ENCODE results near the gene GAL3ST2.
"Not testable (repeated sequence)": the region's sequence is repeated elsewhere in the genome, so short reads cannot be mapped to it uniquely, and the experiment has no call there.

GAL3ST2 gene

DNA sequence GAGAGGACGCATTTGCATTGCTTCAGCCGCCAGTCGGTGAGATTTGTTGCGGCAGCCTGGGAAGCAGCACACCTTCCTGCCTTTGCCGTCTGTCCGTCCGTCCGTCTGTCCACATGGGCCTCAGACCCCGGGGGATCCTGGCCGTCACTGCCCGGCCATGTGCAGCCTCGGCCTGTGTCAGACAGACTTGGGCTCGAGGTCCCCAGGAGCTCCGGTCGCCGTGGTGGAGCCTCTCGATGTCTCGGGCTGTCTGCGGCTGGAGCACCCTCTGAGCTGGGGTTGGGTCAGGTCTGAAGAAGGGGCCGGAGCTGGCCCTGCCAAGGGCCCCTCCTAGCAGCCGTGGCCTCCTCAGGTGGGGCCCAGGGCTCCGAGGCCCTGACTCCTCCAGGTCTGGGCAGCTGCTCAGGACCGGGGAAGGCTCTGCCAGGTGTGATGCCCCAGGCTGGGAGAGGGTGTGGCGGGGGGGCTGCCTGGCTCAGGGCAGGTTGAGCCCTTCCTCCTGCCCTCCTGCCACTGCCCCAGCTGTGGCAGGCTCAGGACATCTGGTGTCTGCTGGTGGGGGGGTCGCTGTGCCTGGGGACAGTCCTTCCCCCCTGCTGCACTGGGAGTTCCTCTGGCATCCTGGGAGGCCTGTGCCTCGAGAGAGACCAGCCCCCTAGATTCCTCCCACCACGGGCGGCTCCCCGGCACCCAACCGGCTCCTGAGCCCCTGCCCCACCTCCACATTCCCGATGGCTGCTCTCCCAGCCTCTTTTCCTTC lies 44.2 kb downstream of the GAL3ST2 start:
- DNase-seq (ENCODE audit: low read depth): no peak

DNA sequence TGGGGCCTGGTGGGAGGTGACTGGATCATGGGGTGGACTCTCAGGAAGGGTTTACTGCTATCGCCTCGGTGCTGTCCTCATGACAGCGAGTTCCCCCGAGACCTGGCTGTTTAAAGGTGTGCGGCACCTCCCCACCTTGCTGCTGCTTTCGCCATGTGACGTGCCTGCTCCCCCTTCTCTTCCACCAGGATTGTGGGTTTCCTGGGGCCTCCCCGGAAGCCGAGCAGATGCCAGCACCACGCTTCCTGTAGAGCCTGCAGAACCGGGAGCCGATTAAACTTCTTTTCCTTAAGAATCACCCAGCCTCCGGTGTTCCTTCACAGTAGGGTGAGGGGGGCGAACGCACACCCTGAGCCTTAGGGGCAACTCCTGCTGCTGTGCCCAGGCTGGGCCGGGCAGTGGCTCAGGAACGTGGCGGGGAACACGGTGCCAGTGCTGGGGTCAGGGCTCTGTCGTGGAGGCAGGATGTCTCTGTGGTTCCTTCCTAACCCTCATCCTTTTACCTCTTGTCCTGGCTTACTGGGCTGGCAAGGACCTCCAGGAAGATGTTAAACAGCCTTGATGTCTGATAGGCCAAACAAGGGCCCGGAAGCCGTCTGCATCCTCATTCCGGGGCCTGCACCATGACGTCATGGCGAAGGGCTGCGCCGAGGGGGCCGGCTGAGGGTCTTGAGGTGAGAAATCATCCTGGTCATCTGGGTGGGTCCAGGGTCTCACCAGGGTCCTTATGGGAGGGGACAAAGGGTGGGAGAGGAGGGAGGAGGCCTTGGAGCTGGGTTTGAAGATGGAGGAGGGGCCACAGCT lies 45.0 kb downstream of the GAL3ST2 start:
- no peak for DNase-seq (ENCODE audit: low read depth)

DNA sequence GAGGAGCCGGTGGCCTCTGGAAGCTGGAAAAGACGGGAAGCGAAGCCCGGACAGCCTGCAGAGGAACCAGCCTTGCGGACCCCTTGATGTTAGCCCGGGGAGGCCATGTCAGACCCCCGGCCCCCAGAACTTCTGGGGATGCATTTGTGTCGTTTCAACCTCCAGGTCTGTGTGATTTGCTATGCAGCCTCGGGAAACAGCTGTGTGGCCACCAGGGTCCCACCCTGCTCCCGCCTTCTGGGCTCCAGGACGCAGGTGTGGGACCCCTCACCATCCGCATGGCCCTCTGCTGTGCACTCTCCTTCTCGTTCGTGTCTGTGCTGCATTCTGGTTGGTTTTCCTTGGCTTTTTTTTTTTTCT lies 45.6 kb downstream of the GAL3ST2 start:
- no peak for DNase-seq (ENCODE audit: low read depth)

DNA sequence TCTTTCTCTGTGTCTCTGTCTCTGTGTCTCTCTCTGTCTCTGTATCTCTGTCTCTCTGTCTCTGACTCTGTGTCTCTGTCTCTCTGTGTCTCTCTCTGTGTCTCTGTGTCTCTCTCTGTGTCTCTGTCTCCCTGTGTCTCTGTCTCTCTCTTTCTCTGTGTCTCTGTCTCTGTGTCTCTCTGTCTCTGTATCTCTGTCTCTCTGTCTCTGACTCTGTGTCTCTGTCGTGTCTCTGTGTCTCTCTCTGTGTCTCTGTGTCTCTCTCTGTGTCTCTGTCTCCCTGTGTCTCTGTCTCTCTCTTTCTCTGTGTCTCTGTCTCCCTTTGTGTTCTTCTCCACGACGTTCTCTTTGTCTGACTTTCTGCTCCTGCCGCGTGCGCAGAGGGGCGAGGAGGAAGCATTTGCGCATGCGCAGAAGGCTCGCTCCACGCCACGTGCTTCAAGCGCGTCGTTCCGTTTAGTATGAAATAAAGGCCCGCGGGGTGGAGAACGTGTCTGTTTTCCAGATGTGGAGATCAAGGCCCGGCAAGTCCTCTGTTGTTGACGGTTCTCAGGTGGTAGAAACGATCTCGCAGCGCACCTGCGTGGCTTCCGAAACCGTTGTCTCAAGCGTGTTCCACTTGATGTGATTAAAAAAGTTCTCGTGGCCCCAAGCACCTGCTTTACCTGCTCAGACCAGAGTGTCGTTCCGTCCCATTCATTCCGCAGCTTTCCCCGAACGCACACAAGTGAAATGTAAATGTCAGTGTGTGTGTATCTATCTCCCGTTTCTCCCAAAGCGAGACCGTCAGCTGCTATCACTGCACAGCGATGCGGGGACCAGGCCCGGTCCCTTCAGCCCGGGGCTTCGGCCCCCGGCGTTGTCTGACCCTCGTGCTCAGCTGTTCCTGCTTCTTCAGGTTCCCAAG lies 47.2 kb downstream of the GAL3ST2 start:
- not testable (repeated sequence) for DNase-seq (ENCODE audit: low read depth)

DNA sequence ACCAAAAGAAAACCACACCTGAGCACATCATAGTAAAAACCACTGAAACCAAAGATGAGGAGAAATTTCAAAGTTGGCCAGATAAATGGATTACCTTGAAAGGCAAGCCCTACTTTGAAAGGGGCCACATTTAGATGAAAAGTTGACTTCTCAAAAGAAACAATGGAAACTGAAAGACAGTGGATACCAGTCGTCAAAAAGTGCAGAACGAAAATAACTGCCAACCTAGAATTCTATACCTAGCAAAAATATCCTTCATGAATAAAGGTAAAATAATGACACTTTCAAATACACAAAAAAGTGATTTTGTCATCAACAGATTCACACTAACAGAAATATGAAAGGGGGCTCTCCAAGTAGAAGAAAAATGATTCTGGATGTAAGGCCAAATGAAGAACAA lies 50.8 kb downstream of the GAL3ST2 start:
- no peak for DNase-seq (ENCODE audit: low read depth)

DNA sequence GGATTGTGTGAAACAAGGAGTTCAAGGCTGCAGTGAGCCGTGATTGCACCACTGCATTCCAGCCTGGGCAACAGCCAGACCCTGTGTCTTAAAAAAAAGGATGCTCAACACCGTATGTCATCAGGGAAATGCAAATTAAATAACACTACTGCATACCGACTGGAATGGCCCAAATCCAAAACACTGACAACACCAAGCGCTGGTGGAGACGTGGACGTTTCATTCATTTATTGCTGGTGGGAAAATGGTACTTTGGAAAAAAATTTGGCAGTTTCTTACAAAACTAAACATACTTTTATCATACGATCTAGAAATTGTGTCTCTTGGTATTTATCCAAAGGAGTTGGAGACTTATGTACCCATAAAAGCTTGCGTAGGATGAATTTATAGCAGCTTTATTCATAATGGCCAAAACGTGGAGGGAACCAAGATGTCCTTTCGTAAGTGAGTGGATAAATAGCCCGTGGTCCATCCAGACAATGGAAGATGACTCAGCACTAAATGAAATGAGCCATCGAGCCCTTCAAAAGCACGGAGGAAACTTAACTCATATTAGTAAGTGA lies 56.6 kb downstream of the GAL3ST2 start:
- DNase-seq (ENCODE audit: low read depth): peak; percentile 82

DNA sequence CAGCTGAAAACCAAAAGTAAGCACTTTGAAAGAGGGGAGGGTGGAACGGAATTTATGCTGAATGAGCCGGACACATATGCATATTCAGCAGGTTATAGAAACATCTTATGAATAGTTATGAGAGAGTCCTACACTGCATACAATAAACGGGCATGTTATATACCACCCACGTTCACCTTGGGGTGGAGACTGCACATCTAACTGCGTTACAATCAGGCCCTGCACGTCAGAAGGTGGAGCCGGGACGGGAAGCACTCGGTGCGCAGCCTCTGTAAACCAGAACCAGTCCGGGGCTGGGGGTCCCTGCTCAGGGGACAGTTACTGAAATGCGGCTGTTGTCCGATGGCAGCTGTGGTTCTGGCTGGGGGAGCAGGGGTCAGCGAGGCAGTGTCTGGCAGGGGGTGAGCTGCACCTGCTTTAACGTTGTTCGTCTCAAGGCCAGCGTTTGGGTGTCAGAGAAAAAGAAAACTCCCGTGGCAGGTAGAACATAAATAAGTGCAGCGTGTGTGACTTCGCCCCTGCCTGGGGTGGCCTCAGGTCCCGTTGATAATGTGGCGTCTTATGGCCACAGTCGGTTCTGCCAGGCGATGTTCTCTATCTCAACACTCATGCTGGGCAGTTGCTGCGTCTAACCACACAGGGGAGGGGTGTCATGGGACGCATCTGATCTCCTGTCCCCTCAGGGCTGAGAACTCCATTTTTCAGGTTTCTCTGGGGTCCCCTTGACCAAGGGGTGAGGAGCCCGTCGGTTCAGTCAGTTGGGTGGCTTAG lies 57.3 kb downstream of the GAL3ST2 start:
- DNase-seq (ENCODE audit: low read depth): not testable (repeated sequence)

DNA sequence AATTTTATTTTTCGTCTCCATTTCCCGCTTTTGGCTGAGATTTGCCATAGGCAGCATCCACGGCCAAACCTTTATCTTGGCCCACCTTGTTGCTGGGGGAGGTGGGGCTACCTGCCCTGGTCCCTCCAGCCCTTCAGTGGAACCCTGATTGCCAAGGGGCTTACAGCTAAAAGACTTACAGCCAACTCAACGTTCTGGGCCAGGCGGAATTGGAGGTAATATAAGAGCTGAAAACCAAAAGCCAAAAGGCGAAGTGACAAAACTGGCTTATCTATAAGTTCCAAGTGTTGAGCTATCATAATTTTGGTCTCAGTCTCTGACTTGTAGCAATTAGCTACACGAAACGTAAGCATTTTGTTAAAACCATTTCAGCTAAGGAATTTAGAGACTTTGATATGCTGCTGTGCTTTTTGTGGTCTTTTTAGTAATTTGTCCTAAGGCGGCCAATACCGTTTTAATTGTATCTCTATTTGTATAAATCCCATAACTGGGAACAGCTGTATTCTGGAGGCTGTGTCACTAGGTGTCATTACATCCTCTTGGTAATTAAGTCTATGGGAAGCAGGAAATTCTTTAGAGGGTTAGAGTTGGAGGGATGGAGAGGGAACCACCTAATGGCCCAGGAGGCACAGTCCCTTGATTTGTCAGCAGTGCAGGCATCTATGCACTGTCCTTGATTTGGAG lies 58.0 kb downstream of the GAL3ST2 start:
- DNase-seq (ENCODE audit: low read depth): no peak

DNA sequence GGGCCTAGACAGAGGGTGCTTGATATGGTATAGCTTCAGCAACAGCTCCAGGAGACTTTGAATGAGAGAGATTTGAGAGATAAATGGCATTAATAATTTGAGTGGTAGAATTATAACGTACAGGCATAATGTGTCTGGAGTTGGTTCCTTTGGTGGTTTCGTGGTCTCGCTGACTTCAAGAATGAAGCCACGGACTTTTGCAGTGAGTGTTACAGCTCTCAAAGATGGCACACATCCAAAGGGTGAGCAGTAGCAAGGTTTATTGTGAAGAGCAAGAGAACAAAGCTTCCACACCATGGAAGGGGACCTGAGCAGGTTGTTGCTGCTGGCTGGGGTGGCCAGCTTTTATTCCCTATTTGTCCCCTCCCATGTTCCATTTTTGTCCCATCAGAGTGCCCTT lies 59.0 kb downstream of the GAL3ST2 start:
- no peak for DNase-seq (ENCODE audit: low read depth)

DNA sequence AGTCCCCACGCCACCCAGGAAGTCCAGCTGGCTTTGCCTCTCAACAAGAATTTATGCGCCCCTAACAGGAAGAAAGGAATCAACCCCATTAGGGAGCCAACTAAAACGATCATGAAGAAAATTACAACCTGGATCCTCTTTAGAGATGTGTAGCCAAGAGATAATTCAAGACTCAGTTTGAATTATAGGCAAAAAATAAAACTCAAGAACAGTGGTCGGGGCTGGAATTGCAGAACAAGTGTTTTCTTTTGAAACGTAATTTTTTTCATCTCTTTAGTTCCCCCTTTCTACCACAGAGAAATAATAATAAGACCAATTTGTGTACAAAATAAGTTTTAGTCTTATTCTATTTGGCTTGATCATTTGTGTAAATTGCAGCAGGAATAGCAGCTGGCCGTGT lies 59.7 kb downstream of the GAL3ST2 start:
- peak; percentile 12 for DNase-seq (ENCODE audit: low read depth)

DNA sequence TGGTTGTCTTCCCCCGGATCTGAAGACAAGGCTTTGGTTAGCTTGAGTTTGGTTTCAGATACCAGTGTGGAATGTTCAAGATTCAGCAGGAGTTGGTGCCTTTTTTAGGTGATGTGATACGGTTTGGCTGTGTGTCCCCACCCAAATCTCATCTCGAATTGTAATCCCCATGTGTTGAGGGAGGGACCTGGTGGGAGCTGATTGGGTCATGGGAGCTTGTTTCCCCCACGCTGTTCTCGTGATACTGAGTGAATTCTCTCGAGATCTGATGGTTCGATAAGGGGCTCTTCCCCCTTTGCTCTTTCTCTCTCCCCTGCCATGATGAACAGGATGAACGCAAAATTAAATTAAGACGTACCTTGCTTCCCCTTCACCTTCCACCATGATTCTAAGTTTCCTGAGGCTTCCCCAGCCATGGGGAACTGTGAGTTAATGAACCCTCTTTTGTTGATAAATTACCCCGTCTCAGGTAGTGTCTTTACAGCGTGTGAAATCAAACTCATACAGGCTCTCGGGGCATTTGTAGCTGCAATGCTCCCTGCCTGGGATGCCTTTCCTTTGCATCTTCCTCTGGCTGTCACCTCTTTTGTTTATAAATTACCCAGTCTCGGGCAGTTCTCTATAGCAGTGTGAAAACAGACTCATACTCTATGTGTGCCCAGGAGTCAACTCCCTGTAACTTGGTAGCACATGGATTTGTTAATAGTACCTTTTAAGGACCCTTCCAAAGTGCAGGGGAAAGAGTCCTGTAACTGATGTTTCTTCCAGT lies 60.8 kb downstream of the GAL3ST2 start:
- DNase-seq (ENCODE audit: low read depth): no peak

DNA sequence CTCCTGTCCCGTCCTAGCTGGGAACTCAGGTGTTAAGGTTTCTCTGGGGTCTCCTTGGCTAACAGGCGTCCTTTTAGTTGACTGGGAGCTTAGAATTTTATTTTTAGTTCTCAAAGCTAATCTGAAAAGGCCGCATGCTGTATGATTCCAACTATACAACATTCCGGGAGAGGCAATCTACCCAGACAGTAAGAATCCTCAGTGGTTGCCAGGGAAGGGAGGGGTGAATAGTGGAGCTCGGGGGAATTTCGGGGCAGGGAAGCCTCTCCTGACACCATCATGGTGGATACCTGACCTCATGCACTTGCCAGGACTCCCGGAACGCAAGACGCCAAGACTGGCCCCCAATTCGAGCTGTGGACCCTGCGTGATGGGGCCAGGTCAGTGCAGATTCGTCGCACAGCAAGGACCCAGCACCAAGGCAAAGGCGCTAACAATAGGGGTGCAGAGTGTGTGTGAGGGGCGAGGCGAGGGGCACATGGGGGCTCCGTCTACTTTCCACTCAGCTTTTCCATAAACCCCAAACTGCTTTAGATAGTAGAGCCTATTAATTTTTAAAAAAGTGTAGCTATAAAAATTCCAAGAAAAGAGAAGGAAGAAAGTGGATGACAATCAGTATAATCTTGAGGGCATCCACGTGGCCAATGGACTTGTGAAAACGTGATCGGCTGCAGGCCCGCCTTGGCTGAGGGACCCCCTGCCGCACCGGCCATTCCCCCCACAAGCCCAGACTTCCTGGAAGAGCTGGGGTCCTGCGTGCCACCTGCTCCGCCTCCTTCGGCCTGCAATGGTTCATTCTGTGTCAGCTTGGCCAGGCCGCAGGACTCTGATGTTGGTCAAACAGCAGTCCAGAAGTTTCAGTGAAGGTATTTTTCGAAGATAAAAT lies 64.8 kb downstream of the GAL3ST2 start:
- no peak for DNase-seq (ENCODE audit: low read depth)

DNA sequence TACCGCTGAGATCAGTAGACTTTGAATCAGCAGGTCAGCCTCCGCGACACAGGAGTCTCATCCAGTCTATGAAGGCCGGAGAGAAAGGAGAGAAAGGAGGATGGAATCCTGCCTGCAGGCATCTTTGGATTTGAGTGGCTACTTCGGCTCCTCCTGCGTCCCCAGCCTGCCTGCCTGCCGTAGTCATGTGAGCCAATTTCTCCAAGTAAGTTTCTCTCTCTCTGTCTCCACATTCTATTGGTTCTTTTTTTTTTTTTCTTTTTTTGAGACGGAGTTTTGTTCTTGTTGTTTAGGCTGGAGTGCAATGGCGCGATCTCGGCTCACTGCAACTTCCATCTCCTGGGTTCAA lies 65.4 kb downstream of the GAL3ST2 start:
- no peak for DNase-seq (ENCODE audit: low read depth)

DNA sequence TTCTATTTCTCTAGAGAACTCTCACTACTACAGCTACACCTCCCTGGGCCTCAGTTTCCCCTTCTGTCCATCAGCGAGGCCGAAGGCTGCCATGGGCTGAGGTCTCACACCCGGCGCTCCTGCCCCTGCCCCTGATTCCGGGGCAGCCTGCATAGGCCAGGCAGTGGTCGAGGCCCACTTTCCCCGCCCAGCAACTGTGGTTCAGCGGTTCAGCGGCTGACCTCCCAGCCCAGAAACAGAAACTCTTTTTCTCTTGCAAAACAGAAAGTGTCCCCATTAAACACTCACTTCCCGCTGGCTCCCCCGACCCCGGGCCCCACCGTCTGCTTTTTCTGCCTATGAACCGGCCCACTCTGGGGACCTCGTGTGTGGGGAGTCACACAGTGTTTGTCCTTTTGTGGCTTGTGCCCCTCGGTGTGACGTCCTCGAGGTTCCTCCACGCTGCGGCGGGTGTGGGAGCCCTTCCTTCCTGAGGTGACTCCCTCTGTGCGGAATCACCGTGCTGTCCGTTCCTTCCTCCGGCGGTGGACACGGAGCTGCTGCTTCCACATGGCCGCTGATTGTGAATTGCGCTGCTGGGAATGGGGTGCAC lies 66.1 kb downstream of the GAL3ST2 start:
- peak; percentile 18 for DNase-seq (ENCODE audit: low read depth)

DNA sequence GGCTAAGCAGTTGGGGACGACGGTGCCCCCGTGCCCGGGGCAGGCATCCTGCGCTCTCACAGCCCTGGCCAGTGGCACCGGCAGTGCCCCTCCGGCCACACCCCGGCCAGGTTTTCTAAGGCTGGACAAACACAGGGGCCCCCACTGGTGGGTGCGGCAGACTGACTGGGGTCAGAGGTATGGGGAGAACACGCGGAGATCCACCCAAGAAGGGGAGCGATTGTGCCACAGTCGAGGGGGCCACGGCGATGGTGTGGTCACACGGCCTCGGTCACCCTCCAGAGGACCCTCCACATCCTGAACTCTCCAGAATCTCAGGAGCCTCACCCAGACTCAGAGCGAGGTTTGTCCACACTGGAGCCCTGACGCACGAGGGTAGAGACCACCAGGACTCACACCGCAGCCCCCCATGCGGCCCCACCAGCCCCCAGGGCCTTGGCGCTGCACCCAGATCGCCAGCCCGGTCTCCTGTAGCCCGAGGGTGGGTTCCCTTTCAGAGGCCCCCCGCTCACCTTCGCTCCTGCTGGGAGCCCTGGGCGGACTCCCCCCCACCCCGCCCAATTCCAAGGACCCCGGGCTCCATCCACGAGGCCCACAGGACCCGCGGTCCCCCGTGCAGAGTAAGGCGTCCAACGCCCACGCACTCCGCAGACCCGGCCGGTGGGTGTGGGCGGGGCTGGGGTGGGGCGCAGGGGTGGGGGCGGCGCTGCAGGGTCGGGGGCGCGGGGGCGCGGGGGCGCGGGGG lies 66.9 kb downstream of the GAL3ST2 start:
- DNase-seq (ENCODE audit: low read depth): no peak

DNA sequence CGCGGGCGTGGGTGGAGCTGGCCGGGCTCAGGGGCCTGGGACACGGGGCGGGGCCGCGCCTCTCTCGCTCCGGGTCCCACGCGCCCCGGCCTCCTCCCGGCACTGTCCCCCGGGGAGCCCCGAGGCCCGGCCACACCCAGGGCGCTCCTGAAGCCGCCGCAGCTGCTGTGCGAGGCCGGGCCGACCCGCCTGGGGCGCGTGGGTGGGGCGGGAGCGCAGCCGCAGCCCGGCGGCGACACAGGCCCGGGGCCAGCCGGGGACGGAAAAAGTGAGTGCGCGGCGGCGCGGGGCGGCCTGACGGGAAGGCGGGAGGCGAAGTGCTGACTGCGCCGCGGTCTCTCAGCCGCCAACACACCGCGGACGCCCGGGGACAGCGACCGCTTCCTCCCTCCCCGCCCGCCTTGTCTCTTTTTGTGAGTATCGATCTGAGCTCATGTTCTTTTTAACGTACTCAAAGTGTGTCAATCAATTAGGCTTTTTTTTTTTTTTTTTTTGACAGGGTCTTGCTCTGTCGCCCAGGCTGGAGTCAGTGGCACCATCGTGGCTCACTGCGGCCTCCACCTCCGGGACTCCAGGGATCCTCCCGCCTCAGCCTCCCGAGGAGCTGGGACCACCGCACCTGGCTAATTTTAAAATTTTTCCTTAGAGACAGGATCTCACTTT lies 67.6 kb downstream of the GAL3ST2 start:
- peak; percentile 45 for DNase-seq (ENCODE audit: low read depth)

DNA sequence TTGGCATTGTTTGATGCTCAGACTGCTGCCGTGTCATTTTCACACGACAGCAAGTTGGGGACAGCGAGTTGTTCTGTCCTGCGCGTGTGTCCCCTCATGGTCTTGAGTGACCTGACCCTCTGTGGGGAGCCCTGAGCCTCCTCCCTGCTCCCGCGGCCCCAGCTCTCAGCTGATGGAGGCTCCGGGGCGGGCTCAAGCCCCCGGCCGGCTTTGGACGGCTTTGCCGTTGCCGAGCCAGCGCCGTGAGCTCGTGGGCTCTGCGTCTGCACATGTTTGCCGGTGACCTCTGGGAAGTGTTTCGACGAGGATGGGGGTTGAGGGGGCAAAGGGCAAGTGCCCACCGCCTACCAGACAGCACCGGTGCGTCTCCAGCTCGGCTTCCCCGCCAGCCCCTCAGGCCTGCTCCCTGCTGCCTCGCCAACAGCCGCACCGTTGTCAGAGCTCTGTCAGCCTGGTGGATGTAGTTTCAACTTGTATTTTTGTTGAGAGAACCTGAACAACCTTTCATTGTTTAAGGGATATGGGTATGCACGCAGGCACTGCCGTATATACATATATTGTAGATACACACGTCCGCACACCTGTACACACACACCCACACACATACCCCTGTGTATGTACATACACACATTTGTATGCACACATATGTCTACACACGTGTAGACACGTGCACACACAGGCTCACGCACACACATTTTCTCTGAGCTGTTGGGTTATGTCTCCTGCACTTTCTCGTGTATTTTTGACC lies 68.4 kb downstream of the GAL3ST2 start:
- no peak for DNase-seq (ENCODE audit: low read depth)
